ENCODE data around the gene ZNF333.

DNA sequence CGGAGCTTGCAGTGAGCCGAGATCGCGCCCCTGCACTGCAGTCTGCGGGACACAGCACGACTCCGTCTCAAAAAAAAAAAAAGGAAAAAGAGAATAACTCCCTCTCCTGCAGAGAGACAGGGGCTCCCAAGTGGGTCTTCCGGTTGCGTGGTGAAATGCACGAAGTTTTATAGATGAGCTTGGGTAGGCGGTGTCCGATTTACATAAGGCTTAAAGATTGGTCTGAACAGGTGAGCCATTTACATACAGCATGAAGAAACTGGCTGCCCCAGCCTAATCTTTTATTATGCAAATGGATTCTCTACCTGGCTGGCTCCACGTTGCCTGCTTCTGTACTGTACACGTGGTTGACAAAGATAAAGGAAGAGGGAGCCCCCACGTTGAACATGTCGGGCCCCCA is 69.0 kb downstream of the ZNF333 start:
- TF ChIP-seq CTCF (IDR thresholded peaks at IDR 0.05) = no peak
- no peak for TF ChIP-seq POLR2A (IDR thresholded peaks at IDR 0.05)
